Esophagus squamous epithelium (tissue), 4 donors: ENCODE data around the gene CIAO2B.

Source experiments
- POLR2A ChIP-seq, 4 donors: fragments of 450-650 bp; IDR thresholded peaks; one replicate each; pipeline ENCODE4 v1.6.1; 2017; ENCODE audit warnings: antibody characterized with exemption in 4 of 4, mild to moderate bottlenecking in 4 of 4, moderate library complexity in 3 of 4
- TF ChIP-seq, protein P1 (sequence below), 6 experiments: fragments of 450-650 bp in 4 of 6; fragments of 200-600 bp in 2 of 6; sonication (generic) in 2 of 6; IDR thresholded peaks; one replicate each; pipeline ENCODE4 v1.5.1; 2016 to 2019; ENCODE audit warnings: antibody characterized with exemption in 6 of 6, mild to moderate bottlenecking in 4 of 6, moderate library complexity in 4 of 6

GRCh38 chr16:66904846-66905632, 29.2 kb downstream of the CIAO2B start:
- TF ChIP-seq, protein P1, sequence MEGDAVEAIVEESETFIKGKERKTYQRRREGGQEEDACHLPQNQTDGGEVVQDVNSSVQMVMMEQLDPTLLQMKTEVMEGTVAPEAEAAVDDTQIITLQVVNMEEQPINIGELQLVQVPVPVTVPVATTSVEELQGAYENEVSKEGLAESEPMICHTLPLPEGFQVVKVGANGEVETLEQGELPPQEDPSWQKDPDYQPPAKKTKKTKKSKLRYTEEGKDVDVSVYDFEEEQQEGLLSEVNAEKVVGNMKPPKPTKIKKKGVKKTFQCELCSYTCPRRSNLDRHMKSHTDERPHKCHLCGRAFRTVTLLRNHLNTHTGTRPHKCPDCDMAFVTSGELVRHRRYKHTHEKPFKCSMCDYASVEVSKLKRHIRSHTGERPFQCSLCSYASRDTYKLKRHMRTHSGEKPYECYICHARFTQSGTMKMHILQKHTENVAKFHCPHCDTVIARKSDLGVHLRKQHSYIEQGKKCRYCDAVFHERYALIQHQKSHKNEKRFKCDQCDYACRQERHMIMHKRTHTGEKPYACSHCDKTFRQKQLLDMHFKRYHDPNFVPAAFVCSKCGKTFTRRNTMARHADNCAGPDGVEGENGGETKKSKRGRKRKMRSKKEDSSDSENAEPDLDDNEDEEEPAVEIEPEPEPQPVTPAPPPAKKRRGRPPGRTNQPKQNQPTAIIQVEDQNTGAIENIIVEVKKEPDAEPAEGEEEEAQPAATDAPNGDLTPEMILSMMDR (IDR thresholded peaks at IDR 0.05): no peak
- TF ChIP-seq POLR2A (IDR thresholded peaks at IDR 0.05): no peak
